H9 (cell line): ENCODE results near the gene MYCBP2. TPM values are rescaled to one million over a fixed set of nuclear protein-coding genes. Genes with fewer than 3 reads are reported as not detected.
A peak's percentile ranks its signal among the peaks of the same experiment; 100 is the strongest.

ENCODE experiments used
- DNase-seq: peaks from one replicate; pipeline ENCODE4 v3.0.0-alpha.2; 2017
- H2AFZ ChIP-seq: one replicate; pipeline ENCODE4 v1.6.1; 2013; ENCODE audit warnings: mild to moderate bottlenecking, low read length, control low read depth, moderate library complexity
- H2AK5ac ChIP-seq: 2 replicates; pipeline ENCODE4 v1.6.1; 2013; ENCODE audit warnings: low read length, control low read depth, mixed read lengths; ENCODE audit not compliant: insufficient read length
- H2BK120ac ChIP-seq: one replicate; pipeline ENCODE4 v1.6.1; 2013; ENCODE audit warnings: low read depth, mild to moderate bottlenecking, low read length, control low read depth, inconsistent platforms; ENCODE audit not compliant: poor library complexity, severe bottlenecking
- H2BK12ac ChIP-seq: 2 replicates; pipeline ENCODE4 v1.6.1; 2013; ENCODE audit warnings: low read length, control low read depth, mixed read lengths, low read depth; ENCODE audit not compliant: insufficient read length
- H2BK15ac ChIP-seq: 2 replicates; pipeline ENCODE4 v1.6.1; 2013; ENCODE audit warnings: low read depth, low read length, control low read depth
- H2BK20ac ChIP-seq: one replicate; pipeline ENCODE4 v1.6.1; 2013; ENCODE audit warnings: low read depth, mild to moderate bottlenecking, low read length, control low read depth, inconsistent platforms; ENCODE audit not compliant: poor library complexity, severe bottlenecking
- H2BK5ac ChIP-seq: 2 replicates; pipeline ENCODE4 v1.6.1; 2013; ENCODE audit warnings: low read length, control low read depth, mixed read lengths; ENCODE audit not compliant: insufficient read length
- H3K14ac ChIP-seq: 2 replicates; pipeline ENCODE4 v1.6.1; 2013; ENCODE audit warnings: low read length, control low read depth; ENCODE audit not compliant: insufficient read depth
- H3K18ac ChIP-seq: 2 replicates; pipeline ENCODE4 v1.6.1; 2013; ENCODE audit warnings: low read depth, mild to moderate bottlenecking, mixed read lengths, low read length, control low read depth; ENCODE audit not compliant: insufficient read length
- H3K23ac ChIP-seq: 2 replicates; pipeline ENCODE4 v1.6.1; 2013; ENCODE audit warnings: low read length, control low read depth, mixed read lengths, low read depth; ENCODE audit not compliant: insufficient read length
- H3K23me2 ChIP-seq: 2 replicates; pipeline ENCODE4 v1.6.1; 2013; ENCODE audit warnings: low read depth, mild to moderate bottlenecking, mixed read lengths, low read length, control low read depth; ENCODE audit not compliant: insufficient read length, poor library complexity, severe bottlenecking
- H3K27ac ChIP-seq: 2 replicates; pipeline ENCODE4 v1.5.1; 2013; ENCODE audit warnings: low read length, control low read depth, mixed read lengths, low read depth; ENCODE audit not compliant: insufficient read length
- H3K27me3 ChIP-seq: 2 replicates; pipeline ENCODE4 v1.6.1; 2013; ENCODE audit warnings: low read length, control low read depth, inconsistent platforms; ENCODE audit not compliant: insufficient read depth
- H3K4ac ChIP-seq: 2 replicates; pipeline ENCODE4 v1.6.1; 2013; ENCODE audit warnings: low read depth, mild to moderate bottlenecking, control low read depth, inconsistent platforms, low read length, moderate library complexity
- H3K4me1 ChIP-seq: 2 replicates; pipeline ENCODE4 v1.6.1; 2013; ENCODE audit warnings: low read length, control low read depth, inconsistent platforms; ENCODE audit not compliant: insufficient read depth
- H3K4me2 ChIP-seq: 2 replicates; pipeline ENCODE4 v1.6.1; 2013; ENCODE audit warnings: low read length, control low read depth, mixed read lengths; ENCODE audit not compliant: insufficient read length, insufficient read depth
- H3K56ac ChIP-seq: 2 replicates; pipeline ENCODE4 v1.6.1; 2013; ENCODE audit warnings: low read depth, mild to moderate bottlenecking, mixed read lengths, low read length, control low read depth; ENCODE audit not compliant: insufficient read length
- H3K79me1 ChIP-seq: 2 replicates; pipeline ENCODE4 v1.6.1; 2013; ENCODE audit warnings: low read depth, mild to moderate bottlenecking, moderate library complexity, low read length, control low read depth, inconsistent platforms; ENCODE audit not compliant: insufficient read depth, poor library complexity, severe bottlenecking
- H3K79me2 ChIP-seq: 2 replicates; pipeline ENCODE4 v1.6.1; 2013; ENCODE audit warnings: low read length, control low read depth, inconsistent platforms; ENCODE audit not compliant: insufficient read depth
- H3K9ac ChIP-seq: 2 replicates; pipeline ENCODE4 v1.6.1; 2013; ENCODE audit warnings: low read length, control low read depth, mixed read lengths; ENCODE audit not compliant: insufficient read length; ENCODE audit errors: extremely low read depth
- H3K9me3 ChIP-seq: one replicate; pipeline ENCODE4 v1.6.1; 2013; ENCODE audit warnings: low read depth, low read length, inconsistent platforms; ENCODE audit not compliant: control insufficient read depth
- H3T11ph ChIP-seq: one replicate; pipeline ENCODE4 v1.6.1; 2013; ENCODE audit warnings: mild to moderate bottlenecking, low read length, control low read depth, inconsistent platforms
- H4K20me1 ChIP-seq: one replicate; pipeline ENCODE4 v1.6.1; 2013; ENCODE audit not compliant: control insufficient read depth, insufficient read length, insufficient read depth
- H4K5ac ChIP-seq: 2 replicates; pipeline ENCODE4 v1.6.1; 2013; ENCODE audit warnings: low read depth, mild to moderate bottlenecking, mixed read lengths, low read length, control low read depth; ENCODE audit not compliant: insufficient read length
- H4K8ac ChIP-seq: replicated peaks from 2 replicates; pipeline ENCODE4 v1.6.1; 2013; ENCODE audit warnings: low read length, control low read depth, mixed read lengths, low read depth; ENCODE audit not compliant: insufficient read length
- H4K91ac ChIP-seq: 2 replicates; pipeline ENCODE4 v1.6.1; 2013; ENCODE audit warnings: low read depth, mild to moderate bottlenecking, moderate library complexity, mixed read lengths, low read length, control low read depth; ENCODE audit not compliant: insufficient read length
- H3K27ac Mint-ChIP-seq, 3 experiments: 2 replicates in 2 of 3; 3 replicates in 1 of 3; pipeline ENCODE4 v1.8.0; 2020 to 2021; ENCODE audit warnings: mixed read lengths in 3 of 3, mild to moderate bottlenecking in 1 of 3, moderate library complexity in 1 of 3
- H3K27me3 Mint-ChIP-seq: 2 replicates; pipeline ENCODE4 v1.8.0; 2021; ENCODE audit warnings: low read depth, mild to moderate bottlenecking, moderate library complexity, mixed read lengths
- H3K36me3 Mint-ChIP-seq, 3 experiments: 2 replicates in 2 of 3; 3 replicates in 1 of 3; pipeline ENCODE4 v1.8.0; 2020 to 2021; ENCODE audit warnings: low read depth in 3 of 3, mixed read lengths in 3 of 3; ENCODE audit not compliant: insufficient read depth in 1 of 3
- H3K4me1 Mint-ChIP-seq, 2 experiments: 2 replicates each; pipeline ENCODE4 v1.8.0; 2020; ENCODE audit warnings: mixed read lengths in 2 of 2
- H3K4me3 Mint-ChIP-seq, 2 experiments: 2 replicates in 1 of 2; 3 replicates in 1 of 2; pipeline ENCODE4 v1.8.0; 2020 to 2021; ENCODE audit warnings: mild to moderate bottlenecking in 2 of 2, mixed read lengths in 2 of 2, moderate library complexity in 1 of 2
- H3K9me3 Mint-ChIP-seq, 2 experiments: 2 replicates in 1 of 2; 3 replicates in 1 of 2; pipeline ENCODE4 v1.8.0; 2020; ENCODE audit warnings: mild to moderate bottlenecking in 2 of 2, mixed read lengths in 2 of 2, moderate library complexity in 1 of 2
- CTCF ChIP-seq: fragments of 200-600 bp; sonication (generic); conservative IDR thresholded peaks from 3 replicates; pipeline ENCODE4 v1.8.0; 2021; ENCODE audit warnings: antibody characterized with exemption, mild to moderate bottlenecking
- WGBS: extraction: QIAGEN DNeasy Blood & Tissue Kit; methylation state at CpG from one replicate; pipeline ENCODE4 v1.1.7; 2013; ENCODE audit warnings: missing lambda C conversion rate, low lambda C conversion rate, mixed read lengths; ENCODE audit not compliant: insufficient read length; ENCODE audit errors: extremely low coverage; 5-methylcytosine and 5-hydroxymethylcytosine counted together
- total RNA-seq: library from RNA; stranded (reverse); gene quantifications from 2 replicates; pipeline ENCODE4 v1.2.1, GENCODE V29; 2021

MYCBP2 gene
- total RNA-seq, 1 experiment from 2014 or later, result 32.0 TPM

GRCh38 chr13:77105051-77105450, 221.8 kb downstream of the MYCBP2 start:
- H2BK15ac ChIP-seq, result no peak overlapping the region
- no CpG with 5 or more reads among the region's 2 CpGs for WGBS
- H3K14ac ChIP-seq, result no peak overlapping the region

More at GRCh38 chr13:77105051-77105450, 221.8 kb downstream of the MYCBP2 start:
- no peak overlapping the region for H3K56ac ChIP-seq
- H3K23me2 ChIP-seq, result no peaks in the 10 kb centered on the region
- no peaks in the 10 kb centered on the region for H3K79me2 ChIP-seq
- no peak overlapping the region for H3K18ac ChIP-seq
- H4K20me1 ChIP-seq, result no peaks in the 10 kb centered on the region
- H3K4ac ChIP-seq, result no peak overlapping the region
- H2AFZ ChIP-seq, result no peak overlapping the region
- H3K79me1 ChIP-seq, result no peaks in the 10 kb centered on the region
- Mint-ChIP-seq H3K36me3 (peaks cover 9 to 15% (median 11%) of the 10 kb centered on the region in 3 experiments), H3K4me1 (peaks cover 0 to 2% of the 10 kb centered on the region in 2 experiments; a peak in 1 of 4 replicates), H3K27me3 (no peaks in the 10 kb centered on the region), H3K9me3 (peaks cover 14% of the 10 kb centered on the region in 2 experiments; a peak in 4 of 5 replicates), H3K27ac (0 out of 7 replicates have a peak overlapping the region, but pooled peaks of 1 of the 3 experiments have one; percentile 62), H3K4me3 (no peak overlapping the region)
- H3K4me2 ChIP-seq, result no peak overlapping the region
- no peak overlapping the region for H3K27ac ChIP-seq
- H3K9ac ChIP-seq, result no peak overlapping the region
- H3K27me3 ChIP-seq, result no peaks in the 10 kb centered on the region
- no peak overlapping the region for H4K8ac ChIP-seq
- no peak overlapping the region for H3K23ac ChIP-seq
- H2BK20ac ChIP-seq, result no peak overlapping the region
- H4K91ac ChIP-seq, result no peak overlapping the region
- no peak for TF ChIP-seq CTCF
- H2AK5ac ChIP-seq, result no peak overlapping the region
- H2BK120ac ChIP-seq, result no peak overlapping the region
- H4K5ac ChIP-seq, result no peak overlapping the region
- no peak overlapping the region for H2BK5ac ChIP-seq
- H3T11ph ChIP-seq, result no peak overlapping the region
- no peaks in the 10 kb centered on the region for H3K4me1 ChIP-seq
- no peak overlapping the region for H2BK12ac ChIP-seq
- peaks cover 7% of the 10 kb centered on the region for H3K9me3 ChIP-seq
- no peak for DNase-seq
